ENCODE results near the gene NLRP10. TPM values are rescaled to one million over a fixed set of nuclear protein-coding genes. Genes with fewer than 3 reads are reported as not detected.

The NLRP10 gene
- total and polyA plus RNA-seq, 2 of the 13 experiments (the other 11 are each of a cell fraction or from before 2014, with no cell fraction given) = not detected

DNA sequence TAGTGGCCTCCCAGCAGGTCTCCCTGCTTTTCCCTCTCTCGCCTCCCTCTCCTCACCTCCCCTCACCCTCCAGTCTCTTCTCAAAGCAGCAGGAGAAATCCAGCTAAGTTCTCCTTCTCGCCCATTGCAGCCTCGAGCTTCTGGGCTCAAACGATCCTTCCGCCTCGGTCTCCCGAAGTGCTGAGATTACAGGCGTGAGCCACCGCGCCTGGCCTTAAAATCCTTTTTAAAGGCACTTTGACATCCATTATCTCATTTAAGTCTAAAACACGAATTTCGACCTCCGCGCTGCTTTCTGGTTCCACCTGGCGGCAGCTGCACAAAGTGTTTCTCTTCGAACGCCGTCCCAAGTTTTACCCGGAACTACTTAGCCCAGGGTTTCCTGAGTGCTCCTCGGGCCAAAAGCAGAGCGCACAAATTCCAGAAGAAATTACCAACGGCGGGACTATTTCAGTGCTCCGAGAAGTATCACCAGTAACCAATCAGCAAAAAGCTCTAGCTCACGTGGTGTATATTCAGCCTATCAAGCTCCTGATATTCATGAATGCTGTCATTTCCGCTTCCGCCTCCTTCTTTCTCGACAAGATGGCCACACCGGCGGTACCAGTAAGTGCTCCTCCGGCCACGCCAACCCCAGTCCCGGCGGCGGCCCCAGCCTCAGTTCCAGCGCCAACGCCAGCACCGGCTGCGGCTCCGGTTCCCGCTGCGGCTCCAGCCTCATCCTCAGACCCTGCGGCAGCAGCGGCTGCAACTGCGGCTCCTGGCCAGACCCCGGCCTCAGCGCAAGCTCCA, 21.7 kb upstream of the NLRP10 start, which contains the start of gene EIF3F (continued):
- peak; percentile 94 for TF ChIP-seq RFXAP (CRISPR knock-in tag; IDR thresholded peaks at IDR 0.05; ENCODE audit: borderline replicate concordance)
- TF ChIP-seq SRY (CRISPR knock-in tag; IDR thresholded peaks at IDR 0.05) = no peak
- TF ChIP-seq SIN3B (IDR thresholded peaks at IDR 0.05; ENCODE audit: low read length) = peak; percentile 95
- TF ChIP-seq, protein P1, sequence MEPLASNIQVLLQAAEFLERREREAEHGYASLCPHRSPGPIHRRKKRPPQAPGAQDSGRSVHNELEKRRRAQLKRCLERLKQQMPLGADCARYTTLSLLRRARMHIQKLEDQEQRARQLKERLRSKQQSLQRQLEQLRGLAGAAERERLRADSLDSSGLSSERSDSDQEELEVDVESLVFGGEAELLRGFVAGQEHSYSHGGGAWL (CRISPR knock-in tag; IDR thresholded peaks at IDR 0.05) = no peak
- TF ChIP-seq, protein P2, sequence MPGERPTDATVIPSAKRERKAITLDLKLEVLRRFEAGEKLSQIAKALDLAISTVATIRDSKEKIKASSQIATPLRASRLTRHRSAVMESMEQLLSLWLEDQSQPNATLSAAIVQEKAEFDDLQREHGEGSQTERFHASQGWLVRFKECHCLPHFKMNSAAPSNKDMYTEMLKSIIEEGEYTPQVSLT (CRISPR knock-in tag; IDR thresholded peaks at IDR 0.05; ENCODE audit: borderline replicate concordance, low read depth) = no peak
- TF ChIP-seq ZNF841 (CRISPR knock-in tag; IDR thresholded peaks at IDR 0.05; ENCODE audit: borderline replicate concordance) = no peak
- peak; percentile 71 for TF ChIP-seq SALL1 (CRISPR knock-in tag; IDR thresholded peaks at IDR 0.05)
- no peak for TF ChIP-seq ZNF672 (CRISPR knock-in tag; IDR thresholded peaks at IDR 0.05)
- TF ChIP-seq RBFOX2 (IDR thresholded peaks at IDR 0.05; ENCODE audit: low read depth, low read length) = peak; percentile 84
- TF ChIP-seq PTBP1 (IDR thresholded peaks at IDR 0.05; ENCODE audit: low read depth, low read length, poor library complexity, severe bottlenecking) = no peak
- TF ChIP-seq ZNF207 (IDR thresholded peaks at IDR 0.05; ENCODE audit: borderline replicate concordance) = no peak
- no peak for TF ChIP-seq IKZF4 (CRISPR knock-in tag; IDR thresholded peaks at IDR 0.05; ENCODE audit: borderline replicate concordance, low read depth, not compliant biosample characterization)
- TF ChIP-seq ZNF335 (CRISPR knock-in tag; IDR thresholded peaks at IDR 0.05) = 0 out of 2 replicates have a peak, but pooled peaks have one; percentile 35
- peak; percentile 53; the same call in 1 of the 2 replicates for TF ChIP-seq ZNF644 (CRISPR knock-in tag; IDR thresholded peaks at IDR 0.05; ENCODE audit: low read depth)
- TF ChIP-seq ATF7-NPFF (CRISPR knock-in tag; IDR thresholded peaks at IDR 0.05; ENCODE audit: low read depth) = peak; percentile 18; the same call in 1 of the 2 replicates
- TF ChIP-seq RELA (CRISPR knock-in tag; IDR thresholded peaks at IDR 0.05) = no peak
- TF ChIP-seq, protein P3, sequence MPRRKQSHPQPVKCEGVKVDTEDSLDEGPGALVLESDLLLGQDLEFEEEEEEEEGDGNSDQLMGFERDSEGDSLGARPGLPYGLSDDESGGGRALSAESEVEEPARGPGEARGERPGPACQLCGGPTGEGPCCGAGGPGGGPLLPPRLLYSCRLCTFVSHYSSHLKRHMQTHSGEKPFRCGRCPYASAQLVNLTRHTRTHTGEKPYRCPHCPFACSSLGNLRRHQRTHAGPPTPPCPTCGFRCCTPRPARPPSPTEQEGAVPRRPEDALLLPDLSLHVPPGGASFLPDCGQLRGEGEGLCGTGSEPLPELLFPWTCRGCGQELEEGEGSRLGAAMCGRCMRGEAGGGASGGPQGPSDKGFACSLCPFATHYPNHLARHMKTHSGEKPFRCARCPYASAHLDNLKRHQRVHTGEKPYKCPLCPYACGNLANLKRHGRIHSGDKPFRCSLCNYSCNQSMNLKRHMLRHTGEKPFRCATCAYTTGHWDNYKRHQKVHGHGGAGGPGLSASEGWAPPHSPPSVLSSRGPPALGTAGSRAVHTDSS (CRISPR knock-in tag; conservative IDR thresholded peaks at IDR 0.05) = no peak
- no peak for TF ChIP-seq ZNF260 (CRISPR knock-in tag; IDR thresholded peaks at IDR 0.05; ENCODE audit: borderline replicate concordance, low read depth)
- peak; percentile 91 for TF ChIP-seq ATF1 (CRISPR knock-in tag; IDR thresholded peaks at IDR 0.05)
- TF ChIP-seq, protein P4, sequence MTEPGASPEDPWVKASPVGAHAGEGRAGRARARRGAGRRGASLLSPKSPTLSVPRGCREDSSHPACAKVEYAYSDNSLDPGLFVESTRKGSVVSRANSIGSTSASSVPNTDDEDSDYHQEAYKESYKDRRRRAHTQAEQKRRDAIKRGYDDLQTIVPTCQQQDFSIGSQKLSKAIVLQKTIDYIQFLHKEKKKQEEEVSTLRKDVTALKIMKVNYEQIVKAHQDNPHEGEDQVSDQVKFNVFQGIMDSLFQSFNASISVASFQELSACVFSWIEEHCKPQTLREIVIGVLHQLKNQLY (CRISPR knock-in tag; IDR thresholded peaks at IDR 0.05) = no peak
- TF ChIP-seq GATAD2A (CRISPR knock-in tag; IDR thresholded peaks at IDR 0.05) = peak; percentile 57; the same call in 1 of the 2 replicates
- TF ChIP-seq, protein P5, sequence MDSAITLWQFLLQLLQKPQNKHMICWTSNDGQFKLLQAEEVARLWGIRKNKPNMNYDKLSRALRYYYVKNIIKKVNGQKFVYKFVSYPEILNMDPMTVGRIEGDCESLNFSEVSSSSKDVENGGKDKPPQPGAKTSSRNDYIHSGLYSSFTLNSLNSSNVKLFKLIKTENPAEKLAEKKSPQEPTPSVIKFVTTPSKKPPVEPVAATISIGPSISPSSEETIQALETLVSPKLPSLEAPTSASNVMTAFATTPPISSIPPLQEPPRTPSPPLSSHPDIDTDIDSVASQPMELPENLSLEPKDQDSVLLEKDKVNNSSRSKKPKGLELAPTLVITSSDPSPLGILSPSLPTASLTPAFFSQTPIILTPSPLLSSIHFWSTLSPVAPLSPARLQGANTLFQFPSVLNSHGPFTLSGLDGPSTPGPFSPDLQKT (CRISPR knock-in tag; IDR thresholded peaks at IDR 0.05; ENCODE audit: borderline replicate concordance) = no peak
- no peak for TF ChIP-seq ZFP41 (CRISPR knock-in tag; IDR thresholded peaks at IDR 0.05; ENCODE audit: borderline replicate concordance)
- no peak for TF ChIP-seq IKZF1 (IDR thresholded peaks at IDR 0.05)
- TF ChIP-seq FOXM1 (CRISPR knock-in tag; IDR thresholded peaks at IDR 0.05) = 0 out of 2 replicates have a peak, but pooled peaks have one; percentile 77
- TF ChIP-seq ZBTB8A (CRISPR knock-in tag; IDR thresholded peaks at IDR 0.05; ENCODE audit: borderline replicate concordance, low read depth) = no peak
- peak; percentile 87; the same call in 1 of the 2 replicates for TF ChIP-seq EHMT2 (IDR thresholded peaks at IDR 0.05; ENCODE audit: borderline replicate concordance, low read depth, low read length)
- TF ChIP-seq ZNF354B (CRISPR knock-in tag; IDR thresholded peaks at IDR 0.05) = no peak
